ENCODE data around the gene PTPN5.

Gene PTPN5

GRCh38 chr11:18731949-18732821 is 59.4 kb downstream of the PTPN5 start:
- no peak overlapping the region for H3K4me3 ChIP-seq (ENCODE audit: low read length)
- DNase-seq (ENCODE audit: low read depth) = peak; percentile 36
- peak; percentile 100 for TF ChIP-seq CTCF (IDR thresholded peaks at IDR 0.05; ENCODE audit: insufficient read depth, low read depth, low read length, missing control alignments)

DNA sequence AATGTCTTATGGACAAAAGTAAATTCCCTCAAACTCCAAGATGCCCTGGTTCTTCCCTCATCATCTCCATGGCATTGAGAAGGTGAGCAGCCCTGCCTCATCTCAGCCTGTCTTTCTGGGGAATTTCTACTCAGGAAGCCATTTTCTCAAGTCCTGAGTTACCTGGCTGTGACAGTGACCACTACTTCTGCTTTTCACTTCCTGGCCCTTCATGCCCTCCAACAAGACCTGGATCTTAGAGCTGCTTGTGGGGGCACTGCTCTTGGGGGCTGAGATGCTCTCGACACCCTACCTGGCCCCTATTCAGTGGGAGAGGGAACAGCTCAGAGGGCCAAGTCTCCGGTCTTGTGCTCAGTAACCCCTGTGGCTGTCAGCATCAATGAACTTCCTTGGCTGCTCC is 60.2 kb downstream of the PTPN5 start:
- H3K4me3 ChIP-seq (ENCODE audit: low read length) = no peak overlapping the region
- TF ChIP-seq CTCF (IDR thresholded peaks at IDR 0.05; ENCODE audit: insufficient read depth, low read depth, low read length, missing control alignments) = no peak
- DNase-seq (ENCODE audit: low read depth) = no peak

DNA sequence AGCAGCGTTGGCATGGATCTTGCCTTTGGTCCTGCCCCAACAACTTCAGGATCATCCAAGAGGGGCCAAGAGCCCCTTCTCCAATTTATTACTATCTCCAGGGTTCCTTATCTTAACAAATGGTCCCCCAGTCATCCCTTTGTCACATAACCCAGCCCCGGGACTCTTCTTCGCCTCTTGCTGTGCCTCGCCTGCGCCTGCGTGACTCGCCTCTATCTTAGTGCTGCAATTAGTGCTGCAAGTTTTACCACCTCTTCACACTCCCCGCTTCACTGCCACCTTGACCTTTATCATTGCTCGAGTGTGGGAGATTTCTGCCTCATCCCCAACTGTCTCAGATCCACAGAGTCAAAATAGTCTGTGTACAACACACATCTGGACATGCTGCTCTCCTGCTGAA is 61.6 kb downstream of the PTPN5 start:
- no peak for TF ChIP-seq CTCF (IDR thresholded peaks at IDR 0.05; ENCODE audit: insufficient read depth, low read depth, low read length, missing control alignments)
- no peak for DNase-seq (ENCODE audit: low read depth)
- H3K4me3 ChIP-seq (ENCODE audit: low read length) = no peak overlapping the region

GRCh38 chr11:18729426-18729825 is 62.2 kb downstream of the PTPN5 start:
- no peak for DNase-seq (ENCODE audit: low read depth)
- TF ChIP-seq CTCF (IDR thresholded peaks at IDR 0.05; ENCODE audit: insufficient read depth, low read depth, low read length, missing control alignments) = no peak
- H3K4me3 ChIP-seq (ENCODE audit: low read length) = no peak overlapping the region

DNA sequence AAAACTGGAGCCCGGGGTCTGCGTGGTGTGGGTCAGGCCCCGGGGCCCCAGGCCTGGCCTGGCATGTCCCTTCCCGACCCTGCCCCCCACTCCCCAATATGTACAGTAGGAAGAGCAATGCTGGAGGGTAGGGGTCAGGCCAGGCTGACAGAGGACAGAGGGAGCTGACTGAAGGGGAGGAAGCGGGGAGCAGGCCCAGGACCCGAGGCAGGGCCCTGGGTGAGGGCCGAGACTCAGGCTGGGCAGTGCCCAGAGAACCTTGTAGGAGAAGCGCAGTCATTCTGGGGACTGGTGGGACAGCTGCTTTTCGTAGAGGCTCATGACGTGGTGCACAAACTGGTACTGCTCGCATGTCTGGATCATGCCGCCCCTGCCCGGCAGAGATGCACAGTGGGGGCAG is 62.9 kb downstream of the PTPN5 start:
- no peak for DNase-seq (ENCODE audit: low read depth)
- TF ChIP-seq CTCF (IDR thresholded peaks at IDR 0.05; ENCODE audit: insufficient read depth, low read depth, low read length, missing control alignments) = no peak
- H3K4me3 ChIP-seq (ENCODE audit: low read length) = no peak overlapping the region

- peak; percentile 41 for DNase-seq (ENCODE audit: low read depth)
- TF ChIP-seq CTCF (IDR thresholded peaks at IDR 0.05; ENCODE audit: insufficient read depth, low read depth, low read length, missing control alignments) = peak; percentile 92
- no peak overlapping the region for H3K4me3 ChIP-seq (ENCODE audit: low read length)
These were observed 63.9 kb downstream of the PTPN5 start for GRCh38 chr11:18727479-18728236.

Data from epithelial cell of esophagus (primary cell).